ENCODE measurements around the gene STK17B.
"Not testable (repeated sequence)": the region's sequence is repeated elsewhere in the genome, so short reads cannot be mapped to it uniquely, and the experiment has no call there.

The STK17B gene

GRCh38 chr2:196171248-196171871 is at the start of gene STK17B:
Gene STK17B (minus strand): TSS chr2:196171578. CDS start chr2:196163383, 8,195 bp downstream.
- DNase-seq (ENCODE audit: low spot score) = peak; percentile 95

- no peak for DNase-seq (ENCODE audit: low spot score)
These were observed 49.3 kb upstream of the STK17B start for GRCh38 chr2:196220671-196221070.

- no peak for DNase-seq (ENCODE audit: low spot score)
These were observed 48.3 kb upstream of the STK17B start for GRCh38 chr2:196219671-196220070.

- no peak for DNase-seq (ENCODE audit: low spot score)
These were observed 46.7 kb upstream of the STK17B start for GRCh38 chr2:196218106-196218505.

- no peak for DNase-seq (ENCODE audit: low spot score)
These were observed 45.7 kb upstream of the STK17B start for GRCh38 chr2:196217116-196217515.

- no peak for DNase-seq (ENCODE audit: low spot score)
These were observed 44.0 kb upstream of the STK17B start for GRCh38 chr2:196215376-196215775.

- DNase-seq (ENCODE audit: low spot score) = no peak
These were observed 42.8 kb upstream of the STK17B start for GRCh38 chr2:196214156-196214555.

- no peak for DNase-seq (ENCODE audit: low spot score)
These were observed 42.0 kb upstream of the STK17B start for GRCh38 chr2:196213252-196213980.

- DNase-seq (ENCODE audit: low spot score) = no peak
These were observed 37.5 kb upstream of the STK17B start for GRCh38 chr2:196208915-196209314.

GRCh38 chr2:196206804-196207203 is 35.4 kb upstream of the STK17B start:
- no peak for DNase-seq (ENCODE audit: low spot score)

- DNase-seq (ENCODE audit: low spot score) = no peak
These were observed 34.6 kb upstream of the STK17B start for GRCh38 chr2:196205881-196206435.

- DNase-seq (ENCODE audit: low spot score) = no peak
These were observed 33.8 kb upstream of the STK17B start for GRCh38 chr2:196205011-196205766.

- no peak for DNase-seq (ENCODE audit: low spot score)
These were observed 30.0 kb upstream of the STK17B start for GRCh38 chr2:196201229-196202009.

GRCh38 chr2:196200557-196200956 is 29.2 kb upstream of the STK17B start:
- DNase-seq (ENCODE audit: low spot score) = no peak

GRCh38 chr2:196195758-196196157 is 24.4 kb upstream of the STK17B start:
- DNase-seq (ENCODE audit: low spot score) = no peak

GRCh38 chr2:196195302-196195701 is 23.9 kb upstream of the STK17B start:
- no peak for DNase-seq (ENCODE audit: low spot score)

GRCh38 chr2:196191541-196191940 is 20.2 kb upstream of the STK17B start:
- no peak for DNase-seq (ENCODE audit: low spot score)

GRCh38 chr2:196187898-196188458 is 16.6 kb upstream of the STK17B start:
- no peak for DNase-seq (ENCODE audit: low spot score)

- DNase-seq (ENCODE audit: low spot score) = not testable (repeated sequence)
These were observed 15.9 kb upstream of the STK17B start for GRCh38 chr2:196187175-196187700.

GRCh38 chr2:196186266-196186980 is 15.0 kb upstream of the STK17B start:
- no peak for DNase-seq (ENCODE audit: low spot score)

- DNase-seq (ENCODE audit: low spot score) = no peak
These were observed 13.5 kb upstream of the STK17B start for GRCh38 chr2:196184921-196185320.

Data from HuH-7 (cell line).